H9 (cell line): ENCODE measurements around the gene ADNP2. TPM values are rescaled to one million over a fixed set of nuclear protein-coding genes. Genes with fewer than 3 reads are reported as not detected.

Experiments
- DNase-seq: peaks from one replicate; pipeline ENCODE4 v3.0.0-alpha.2; 2017
- H2AFZ ChIP-seq: one replicate; pipeline ENCODE4 v1.6.1; 2013; ENCODE audit warnings: mild to moderate bottlenecking, low read length, control low read depth, moderate library complexity
- H2AK5ac ChIP-seq: 2 replicates; pipeline ENCODE4 v1.6.1; 2013; ENCODE audit warnings: low read length, control low read depth, mixed read lengths; ENCODE audit not compliant: insufficient read length
- H2BK120ac ChIP-seq: one replicate; pipeline ENCODE4 v1.6.1; 2013; ENCODE audit warnings: low read depth, mild to moderate bottlenecking, low read length, control low read depth, inconsistent platforms; ENCODE audit not compliant: poor library complexity, severe bottlenecking
- H2BK12ac ChIP-seq: 2 replicates; pipeline ENCODE4 v1.6.1; 2013; ENCODE audit warnings: low read length, control low read depth, mixed read lengths, low read depth; ENCODE audit not compliant: insufficient read length
- H2BK15ac ChIP-seq: 2 replicates; pipeline ENCODE4 v1.6.1; 2013; ENCODE audit warnings: low read depth, low read length, control low read depth
- H2BK20ac ChIP-seq: one replicate; pipeline ENCODE4 v1.6.1; 2013; ENCODE audit warnings: low read depth, mild to moderate bottlenecking, low read length, control low read depth, inconsistent platforms; ENCODE audit not compliant: poor library complexity, severe bottlenecking
- H2BK5ac ChIP-seq: 2 replicates; pipeline ENCODE4 v1.6.1; 2013; ENCODE audit warnings: low read length, control low read depth, mixed read lengths; ENCODE audit not compliant: insufficient read length
- H3K14ac ChIP-seq: 2 replicates; pipeline ENCODE4 v1.6.1; 2013; ENCODE audit warnings: low read length, control low read depth; ENCODE audit not compliant: insufficient read depth
- H3K18ac ChIP-seq: 2 replicates; pipeline ENCODE4 v1.6.1; 2013; ENCODE audit warnings: low read depth, mild to moderate bottlenecking, mixed read lengths, low read length, control low read depth; ENCODE audit not compliant: insufficient read length
- H3K23ac ChIP-seq: 2 replicates; pipeline ENCODE4 v1.6.1; 2013; ENCODE audit warnings: low read length, control low read depth, mixed read lengths, low read depth; ENCODE audit not compliant: insufficient read length
- H3K23me2 ChIP-seq: 2 replicates; pipeline ENCODE4 v1.6.1; 2013; ENCODE audit warnings: low read depth, mild to moderate bottlenecking, mixed read lengths, low read length, control low read depth; ENCODE audit not compliant: insufficient read length, poor library complexity, severe bottlenecking
- H3K27ac ChIP-seq: 2 replicates; pipeline ENCODE4 v1.5.1; 2013; ENCODE audit warnings: low read length, control low read depth, mixed read lengths, low read depth; ENCODE audit not compliant: insufficient read length
- H3K27me3 ChIP-seq: 2 replicates; pipeline ENCODE4 v1.6.1; 2013; ENCODE audit warnings: low read length, control low read depth, inconsistent platforms; ENCODE audit not compliant: insufficient read depth
- H3K4ac ChIP-seq: 2 replicates; pipeline ENCODE4 v1.6.1; 2013; ENCODE audit warnings: low read depth, mild to moderate bottlenecking, control low read depth, inconsistent platforms, low read length, moderate library complexity
- H3K4me1 ChIP-seq: 2 replicates; pipeline ENCODE4 v1.6.1; 2013; ENCODE audit warnings: low read length, control low read depth, inconsistent platforms; ENCODE audit not compliant: insufficient read depth
- H3K4me2 ChIP-seq: 2 replicates; pipeline ENCODE4 v1.6.1; 2013; ENCODE audit warnings: low read length, control low read depth, mixed read lengths; ENCODE audit not compliant: insufficient read length, insufficient read depth
- H3K56ac ChIP-seq: 2 replicates; pipeline ENCODE4 v1.6.1; 2013; ENCODE audit warnings: low read depth, mild to moderate bottlenecking, mixed read lengths, low read length, control low read depth; ENCODE audit not compliant: insufficient read length
- H3K79me1 ChIP-seq: 2 replicates; pipeline ENCODE4 v1.6.1; 2013; ENCODE audit warnings: low read depth, mild to moderate bottlenecking, moderate library complexity, low read length, control low read depth, inconsistent platforms; ENCODE audit not compliant: insufficient read depth, poor library complexity, severe bottlenecking
- H3K79me2 ChIP-seq: 2 replicates; pipeline ENCODE4 v1.6.1; 2013; ENCODE audit warnings: low read length, control low read depth, inconsistent platforms; ENCODE audit not compliant: insufficient read depth
- H3K9ac ChIP-seq: 2 replicates; pipeline ENCODE4 v1.6.1; 2013; ENCODE audit warnings: low read length, control low read depth, mixed read lengths; ENCODE audit not compliant: insufficient read length; ENCODE audit errors: extremely low read depth
- H3K9me3 ChIP-seq: one replicate; pipeline ENCODE4 v1.6.1; 2013; ENCODE audit warnings: low read depth, low read length, inconsistent platforms; ENCODE audit not compliant: control insufficient read depth
- H3T11ph ChIP-seq: one replicate; pipeline ENCODE4 v1.6.1; 2013; ENCODE audit warnings: mild to moderate bottlenecking, low read length, control low read depth, inconsistent platforms
- H4K20me1 ChIP-seq: one replicate; pipeline ENCODE4 v1.6.1; 2013; ENCODE audit not compliant: control insufficient read depth, insufficient read length, insufficient read depth
- H4K5ac ChIP-seq: 2 replicates; pipeline ENCODE4 v1.6.1; 2013; ENCODE audit warnings: low read depth, mild to moderate bottlenecking, mixed read lengths, low read length, control low read depth; ENCODE audit not compliant: insufficient read length
- H4K8ac ChIP-seq: replicated peaks from 2 replicates; pipeline ENCODE4 v1.6.1; 2013; ENCODE audit warnings: low read length, control low read depth, mixed read lengths, low read depth; ENCODE audit not compliant: insufficient read length
- H4K91ac ChIP-seq: 2 replicates; pipeline ENCODE4 v1.6.1; 2013; ENCODE audit warnings: low read depth, mild to moderate bottlenecking, moderate library complexity, mixed read lengths, low read length, control low read depth; ENCODE audit not compliant: insufficient read length
- H3K27ac Mint-ChIP-seq, 3 experiments: 2 replicates in 2 of 3; 3 replicates in 1 of 3; pipeline ENCODE4 v1.8.0; 2020 to 2021; ENCODE audit warnings: mixed read lengths in 3 of 3, mild to moderate bottlenecking in 1 of 3, moderate library complexity in 1 of 3
- H3K27me3 Mint-ChIP-seq: 2 replicates; pipeline ENCODE4 v1.8.0; 2021; ENCODE audit warnings: low read depth, mild to moderate bottlenecking, moderate library complexity, mixed read lengths
- H3K36me3 Mint-ChIP-seq, 3 experiments: 2 replicates in 2 of 3; 3 replicates in 1 of 3; pipeline ENCODE4 v1.8.0; 2020 to 2021; ENCODE audit warnings: low read depth in 3 of 3, mixed read lengths in 3 of 3; ENCODE audit not compliant: insufficient read depth in 1 of 3
- H3K4me1 Mint-ChIP-seq, 2 experiments: 2 replicates each; pipeline ENCODE4 v1.8.0; 2020; ENCODE audit warnings: mixed read lengths in 2 of 2
- H3K4me3 Mint-ChIP-seq, 2 experiments: 2 replicates in 1 of 2; 3 replicates in 1 of 2; pipeline ENCODE4 v1.8.0; 2020 to 2021; ENCODE audit warnings: mild to moderate bottlenecking in 2 of 2, mixed read lengths in 2 of 2, moderate library complexity in 1 of 2
- H3K9me3 Mint-ChIP-seq, 2 experiments: 2 replicates in 1 of 2; 3 replicates in 1 of 2; pipeline ENCODE4 v1.8.0; 2020; ENCODE audit warnings: mild to moderate bottlenecking in 2 of 2, mixed read lengths in 2 of 2, moderate library complexity in 1 of 2
- CTCF ChIP-seq: fragments of 200-600 bp; sonication (generic); conservative IDR thresholded peaks from 3 replicates; pipeline ENCODE4 v1.8.0; 2021; ENCODE audit warnings: antibody characterized with exemption, mild to moderate bottlenecking
- total RNA-seq: library from RNA; stranded (reverse); gene quantifications from 2 replicates; pipeline ENCODE4 v1.2.1, GENCODE V29; 2021

ADNP2 gene
- total RNA-seq, 1 experiment from 2014 or later, result 53.5 TPM

GRCh38 chr18:80149667-80150066 lies 40.6 kb downstream of the ADNP2 start:
- no peak overlapping the region for H4K5ac ChIP-seq
- no peaks in the 10 kb centered on the region for H3K79me2 ChIP-seq
- no peak overlapping the region for H3K9ac ChIP-seq
- H3K56ac ChIP-seq, result no peak overlapping the region
- no peak overlapping the region for H2BK15ac ChIP-seq
- H3K4me3 Mint-ChIP-seq, result no peak overlapping the region
- H2AFZ ChIP-seq, result no peak overlapping the region
- H3K36me3 Mint-ChIP-seq, result peaks cover 10 to 34% (median 32%) of the 10 kb centered on the region in 3 experiments
- no peak overlapping the region for H4K8ac ChIP-seq
- no peak overlapping the region for H3K27ac Mint-ChIP-seq
- no peaks in the 10 kb centered on the region for H4K20me1 ChIP-seq
- no peak overlapping the region for H3T11ph ChIP-seq
- no peak overlapping the region for H2AK5ac ChIP-seq
- H2BK12ac ChIP-seq, result no peak overlapping the region
- H2BK120ac ChIP-seq, result no peak overlapping the region
- no peaks in the 10 kb centered on the region for H3K79me1 ChIP-seq
- DNase-seq, result no peak
- no peaks in the 10 kb centered on the region for H3K4me1 ChIP-seq
- no peaks in the 10 kb centered on the region for H3K9me3 ChIP-seq
- no peaks in the 10 kb centered on the region for H3K27me3 Mint-ChIP-seq
- no peak overlapping the region for H4K91ac ChIP-seq
- no peak overlapping the region for H3K4me2 ChIP-seq
- H3K18ac ChIP-seq, result no peak overlapping the region
- H3K27ac ChIP-seq, result no peak overlapping the region
- no peak overlapping the region for H2BK5ac ChIP-seq
- H3K23ac ChIP-seq, result no peak overlapping the region
- no peak overlapping the region for H3K14ac ChIP-seq
- TF ChIP-seq CTCF, result no peak
- H2BK20ac ChIP-seq, result no peak overlapping the region
- no peaks in the 10 kb centered on the region for H3K27me3 ChIP-seq
- no peaks in the 10 kb centered on the region for H3K23me2 ChIP-seq
- no peak overlapping the region for H3K4ac ChIP-seq
- 0 out of 4 replicates have a peak, but pooled peaks cover 0 to 2% of the 10 kb centered on the region in 2 experiments for H3K4me1 Mint-ChIP-seq
- H3K9me3 Mint-ChIP-seq, result no peaks in the 10 kb centered on the region
